Effector CD8-positive, alpha-beta T cell (primary cell): Measurements from ENCODE around the gene MRPS22.
"Not testable (repeated sequence)": the region's sequence is repeated elsewhere in the genome, so short reads cannot be mapped to it uniquely, and the experiment has no call there.

Experiments used
- DNase-seq: peaks from one replicate; lab custom pipeline; 2025; lab: John Stamatoyannopoulos, UW

Gene MRPS22

DNA sequence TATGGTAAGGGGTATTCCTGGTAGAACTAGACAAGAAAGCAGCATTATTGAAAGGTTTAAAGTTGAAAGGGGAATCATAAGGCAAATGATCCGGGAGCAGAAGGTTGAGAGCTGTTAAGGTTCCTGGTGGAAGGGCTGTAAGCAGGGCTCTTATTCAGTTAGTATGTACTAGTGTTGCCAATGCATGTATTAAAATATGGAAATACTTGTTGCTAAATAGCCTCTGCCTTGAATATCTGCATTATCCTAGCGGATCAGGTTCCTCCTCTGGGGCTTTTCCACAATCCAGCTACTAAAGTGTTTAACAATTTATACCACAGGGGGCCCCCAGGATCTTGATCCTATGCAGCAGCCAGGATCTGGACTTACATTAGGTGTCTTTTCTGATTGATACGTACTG lies 52.9 kb downstream of the MRPS22 start:
- DNase-seq, result no peak

- not testable (repeated sequence) for DNase-seq
Measured at GRCh38 chr3:139401155-139401554, 57.3 kb downstream of the MRPS22 start.
